K562 (cell line): Measurements from ENCODE around the gene RBSN. TPM values are rescaled to one million over a fixed set of nuclear protein-coding genes. Genes with fewer than 3 reads are reported as not detected.

Experiments
- C11orf30 ChIP-seq: fragments of 450-650 bp; IDR thresholded peaks from 2 replicates; pipeline ENCODE4 v1.6.1; 2016; ENCODE audit warnings: low read depth, mild to moderate bottlenecking
- GABPA ChIP-seq: fragments of 200-800 bp; sonication (Bioruptor generic); conservative IDR thresholded peaks from 2 replicates; pipeline ENCODE4 v1.6.1; 2016; ENCODE audit warnings: low read depth, missing genetic modification characterization, missing compliant biosample characterization
- GATAD2A ChIP-seq: fragments of 450-650 bp; IDR thresholded peaks from 2 replicates; pipeline ENCODE4 v1.6.1; 2017
- HBP1 ChIP-seq: fragments of 450-650 bp; formaldehyde crosslinking; IDR thresholded peaks from 2 replicates; pipeline ENCODE4 v1.4.0; 2022; ENCODE audit warnings: missing genetic modification characterization
- MED1 ChIP-seq: sonication (generic); formaldehyde crosslinking; IDR thresholded peaks from 2 replicates; pipeline ENCODE4 v1.8.1; 2023; ENCODE audit warnings: missing genetic modification reagents, borderline replicate concordance
- MTA3 ChIP-seq: fragments of 450-650 bp; formaldehyde crosslinking; IDR thresholded peaks from 2 replicates; pipeline ENCODE4 v1.6.1; 2017; ENCODE audit warnings: mild to moderate bottlenecking, borderline replicate concordance
- POLR2AphosphoS2 ChIP-seq: IDR thresholded peaks from 2 replicates; pipeline ENCODE4 v1.6.1; 2012; ENCODE audit warnings: low read length, improper control_type of control experiment
- SMAD2 ChIP-seq: fragments of 150-350 bp; IDR thresholded peaks from 2 replicates; pipeline ENCODE4 v1.6.1; 2014; ENCODE audit warnings: low read depth, mild to moderate bottlenecking, low read length
- SMC3 ChIP-seq: conservative IDR thresholded peaks from 2 replicates; pipeline ENCODE4 v1.6.1; 2011; ENCODE audit warnings: low read depth, low read length, improper control_type of control experiment; ENCODE audit not compliant: insufficient read depth
- ZBTB11 ChIP-seq, 3 experiments: fragments of 200-800 bp in 1 of 3; fragments of 250-450 bp in 1 of 3; fragments of 450-650 bp in 1 of 3; sonication (Bioruptor Pico) in 1 of 3; sonication (Bioruptor generic) in 1 of 3; formaldehyde crosslinking in 1 of 3; IDR thresholded peaks; 2 replicates each; pipeline versions ENCODE4 v1.6.1 to v1.8.0; 2016 to 2022; ENCODE audit warnings: mild to moderate bottlenecking in 2 of 3, missing genetic modification characterization in 2 of 3, missing compliant biosample characterization in 1 of 3, moderate library complexity in 1 of 3
- ZBTB34 ChIP-seq: fragments of 250-450 bp; sonication (Bioruptor Pico); IDR thresholded peaks from 2 replicates; pipeline ENCODE4 v1.8.0; 2021; ENCODE audit warnings: mild to moderate bottlenecking, moderate library complexity
- ZNF318 ChIP-seq, 2 experiments: fragments of 450-650 bp; IDR thresholded peaks; 2 replicates each; pipeline ENCODE4 v1.6.1; 2016; ENCODE audit warnings: mild to moderate bottlenecking in 2 of 2, borderline replicate concordance in 1 of 2, low read depth in 1 of 2, moderate library complexity in 1 of 2
- ZNF76 ChIP-seq: fragments of 250-450 bp; sonication (Bioruptor Pico); IDR thresholded peaks from 2 replicates; pipeline ENCODE4 v1.4.0; 2020; ENCODE audit warnings: mild to moderate bottlenecking, moderate library complexity, borderline replicate concordance
- polyA plus RNA-seq, 8 experiments: library from polyadenylated mRNA; depleted of rRNA in 4 of 8; stranded (reverse) in 5 of 8; unstranded in 3 of 8; fragments of >200 nt; fragmentation: Nextera tagmentation in 2 of 8; fragmentation: Illumina TruSeq in 1 of 8; extraction: Ambion mirVana in 2 of 8; extraction: Trizol in 1 of 8; gene quantifications; 2 replicates each; pipeline versions ENCODE4 v1.2.1 to v1.2.3, GENCODE V29; 2011 to 2014; ENCODE audit warnings: inconsistent platforms in 1 of 8, missing spikeins in 1 of 8
- total RNA-seq, 7 experiments: library from RNA; depleted of rRNA in 6 of 7; stranded (reverse); fragments of >200 nt in 6 of 7; fragmentation: Illumina TruSeq in 2 of 7; extraction: Trizol in 2 of 7; gene quantifications; 2 replicates each; pipeline versions ENCODE4 v1.2.1 to v1.2.3, GENCODE V29; 2011 to 2021; ENCODE audit warnings: low replicate concordance in 1 of 7

Gene RBSN
- total and polyA plus RNA-seq, 9 of the 15 experiments (the other 6 are each of a cell fraction or from before 2014, with no cell fraction given) = 2.9 to 19.6 (median 15.0) TPM

- TF ChIP-seq HBP1 (CRISPR knock-in tag) (no peak), MED1 (no peak), SMC3 (0 out of 2 replicates have a peak, but pooled peaks have one; percentile 25), ZBTB34 (CRISPR knock-in tag) (no peak), MTA3 (0 out of 2 replicates have a peak, but pooled peaks have one; percentile 35), GABPA (tag) (no peak), ZBTB11 (CRISPR knock-in tag; IDR thresholded peaks at IDR 0.05) (no peak), ZNF318 (IDR thresholded peaks at IDR 0.05; ENCODE audit: borderline replicate concordance in 1 of 2, low read depth in 1 of 2) (no peak), ZNF76 (CRISPR knock-in tag) (no peak), GATAD2A (no peak), SMAD2 (no peak), POLR2AphosphoS2 (peak; percentile 35; the same call in 1 of the 2 replicates), C11orf30 (no peak)
Measured at GRCh38 chr3:15051531-15051930, 47.4 kb downstream of the RBSN start (continued).
